GM13976 (cell line): ENCODE measurements around the gene TEP1.
A peak's percentile ranks its signal among the peaks of the same experiment; 100 is the strongest.

ENCODE experiments used
- DNase-seq: peaks from one replicate; pipeline ENCODE4 v3.0.0; 2012; ENCODE audit warnings: low spot score
- in situ Hi-C: fragments of 300-500 bp; cut with MboI; formaldehyde crosslinking; loops from one replicate; pipeline ENCODE4 v1.12.0; 2022; ENCODE audit warnings: low sequenced_read_pairs, mixed read lengths, inconsistent platforms; ENCODE audit not compliant: unreplicated experiment
- TF ChIP-seq, protein P1 (sequence below): IDR thresholded peaks from 2 replicates; pipeline ENCODE4 v1.5.1; 2012; ENCODE audit warnings: borderline replicate concordance, mild to moderate bottlenecking; ENCODE audit not compliant: insufficient read depth; ENCODE audit errors: extremely low read depth, missing control alignments, control extremely low read depth

TEP1 gene

DNA sequence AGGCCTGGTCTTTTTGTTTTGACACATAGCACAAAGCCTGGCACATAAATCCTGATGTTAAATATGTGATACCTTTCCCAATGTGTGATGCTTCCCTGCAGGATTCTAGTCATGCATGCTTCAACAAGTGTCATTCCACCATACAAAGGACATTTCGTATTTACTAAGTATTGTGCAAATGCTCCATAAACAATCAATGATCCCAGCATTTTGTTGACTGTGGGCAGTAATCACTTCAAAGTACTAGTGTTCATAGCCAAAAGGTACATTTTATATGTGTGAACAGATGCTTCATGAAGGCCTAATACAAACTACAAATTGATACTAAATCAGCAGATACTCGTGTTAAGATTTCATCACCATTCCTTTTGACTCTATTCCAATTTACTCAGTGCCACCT, 84.6 kb downstream of the TEP1 start:
- TF ChIP-seq, protein P1, sequence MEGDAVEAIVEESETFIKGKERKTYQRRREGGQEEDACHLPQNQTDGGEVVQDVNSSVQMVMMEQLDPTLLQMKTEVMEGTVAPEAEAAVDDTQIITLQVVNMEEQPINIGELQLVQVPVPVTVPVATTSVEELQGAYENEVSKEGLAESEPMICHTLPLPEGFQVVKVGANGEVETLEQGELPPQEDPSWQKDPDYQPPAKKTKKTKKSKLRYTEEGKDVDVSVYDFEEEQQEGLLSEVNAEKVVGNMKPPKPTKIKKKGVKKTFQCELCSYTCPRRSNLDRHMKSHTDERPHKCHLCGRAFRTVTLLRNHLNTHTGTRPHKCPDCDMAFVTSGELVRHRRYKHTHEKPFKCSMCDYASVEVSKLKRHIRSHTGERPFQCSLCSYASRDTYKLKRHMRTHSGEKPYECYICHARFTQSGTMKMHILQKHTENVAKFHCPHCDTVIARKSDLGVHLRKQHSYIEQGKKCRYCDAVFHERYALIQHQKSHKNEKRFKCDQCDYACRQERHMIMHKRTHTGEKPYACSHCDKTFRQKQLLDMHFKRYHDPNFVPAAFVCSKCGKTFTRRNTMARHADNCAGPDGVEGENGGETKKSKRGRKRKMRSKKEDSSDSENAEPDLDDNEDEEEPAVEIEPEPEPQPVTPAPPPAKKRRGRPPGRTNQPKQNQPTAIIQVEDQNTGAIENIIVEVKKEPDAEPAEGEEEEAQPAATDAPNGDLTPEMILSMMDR, result no peak
- no peak for DNase-seq
- in situ Hi-C loops, result loop anchor here (10.0 to 25.0 kb wide), 3 partner anchors 276 to 534 kb away; partner anchors contain the start of genes ANG and RNASE4

DNA sequence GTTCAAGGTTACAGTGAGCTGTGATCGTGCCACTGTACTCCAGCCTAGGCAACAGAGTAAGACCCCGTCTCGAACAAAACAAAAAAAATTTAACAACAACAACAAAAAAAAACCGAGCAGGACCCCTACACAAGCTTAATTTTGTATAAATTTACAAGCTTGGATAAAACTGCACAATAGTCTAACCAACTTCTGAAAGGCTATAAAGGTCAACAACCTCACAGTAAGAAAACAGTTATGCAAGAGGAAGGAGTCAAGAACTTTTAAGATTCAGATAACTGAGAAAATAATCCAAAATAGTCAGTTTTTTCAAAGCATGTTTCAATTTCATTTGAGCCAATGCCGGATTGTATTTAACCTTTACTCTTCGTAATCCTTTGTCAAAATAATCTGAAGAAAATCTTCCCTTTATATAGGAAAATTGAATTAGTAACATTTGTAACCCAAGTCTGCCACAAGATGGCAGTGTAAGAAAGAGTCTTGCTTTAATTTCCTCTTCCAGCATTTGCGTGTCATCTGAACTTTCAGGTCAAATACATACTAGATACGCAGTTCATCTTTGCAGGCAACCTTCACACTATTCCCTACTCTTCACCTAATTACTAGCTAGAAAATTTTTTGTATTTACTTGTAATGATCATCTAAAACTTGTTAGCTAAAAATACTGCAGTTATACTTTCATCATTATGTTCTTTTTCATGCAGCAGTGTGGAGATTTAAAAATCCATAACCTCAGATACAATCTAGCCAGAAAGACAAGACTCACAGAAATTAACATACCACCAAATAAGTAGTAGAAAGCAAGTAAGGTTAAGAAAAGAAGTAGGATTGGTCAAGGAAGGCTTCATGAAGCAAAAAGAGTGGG, 86.1 kb downstream of the TEP1 start:
- in situ Hi-C loops, result loop anchor here (10.0 to 25.0 kb wide), 3 partner anchors 278 to 535 kb away; partner anchors contain the start of genes ANG and RNASE4
- peak; percentile 62 for DNase-seq
- TF ChIP-seq, protein P1, result peak; percentile 60

DNA sequence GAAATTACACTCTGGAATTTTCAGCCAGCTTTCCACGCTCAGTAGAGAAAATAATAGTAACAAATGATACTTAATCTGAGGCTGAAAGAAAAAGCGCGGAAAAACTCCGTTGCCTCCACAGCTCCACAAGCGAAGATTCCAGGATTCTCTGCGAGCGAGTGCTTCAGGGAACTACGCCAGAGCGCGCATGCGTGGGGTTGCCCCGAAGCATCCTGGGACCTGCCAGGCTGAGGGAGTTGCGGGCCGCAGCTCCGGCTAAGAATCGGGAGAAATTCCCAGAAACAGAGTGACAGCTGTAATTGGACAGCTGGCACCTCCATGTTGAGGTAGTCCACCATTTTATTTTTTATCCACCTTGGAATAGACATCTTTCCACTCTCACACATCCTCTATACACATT, 95.6 kb downstream of the TEP1 start:
- in situ Hi-C loops, result no loop called here
- no peak for DNase-seq
- TF ChIP-seq, protein P1, result no peak
